Stomach (tissue), 4 donors: ENCODE measurements around the gene DENND5A.

Experiments used
- POLR2A ChIP-seq, 4 donors: fragments of 450-650 bp; IDR thresholded peaks; one replicate each; pipeline ENCODE4 v1.6.1; 2016; ENCODE audit warnings: antibody characterized with exemption in 4 of 4, control low read depth in 2 of 4, mild to moderate bottlenecking in 1 of 4, moderate library complexity in 1 of 4
- POLR2AphosphoS5 ChIP-seq, 3 donors: sonication (generic); formaldehyde crosslinking; IDR thresholded peaks; one replicate each; pipeline ENCODE4 v1.6.1; 2016; ENCODE audit warnings: antibody characterized with exemption in 3 of 3
- TF ChIP-seq, protein P1 (sequence below), 7 experiments: fragments of 450-650 bp in 4 of 7; fragments of 200-600 bp in 3 of 7; sonication (generic) in 3 of 7; IDR thresholded peaks; one replicate each; pipeline ENCODE4 v1.5.1; 2016 to 2019; ENCODE audit warnings: antibody characterized with exemption in 7 of 7, control low read depth in 2 of 7, mild to moderate bottlenecking in 1 of 7

GRCh38 chr11:9121469-9121796 lies 143.7 kb downstream of the DENND5A start:
- TF ChIP-seq, protein P1, sequence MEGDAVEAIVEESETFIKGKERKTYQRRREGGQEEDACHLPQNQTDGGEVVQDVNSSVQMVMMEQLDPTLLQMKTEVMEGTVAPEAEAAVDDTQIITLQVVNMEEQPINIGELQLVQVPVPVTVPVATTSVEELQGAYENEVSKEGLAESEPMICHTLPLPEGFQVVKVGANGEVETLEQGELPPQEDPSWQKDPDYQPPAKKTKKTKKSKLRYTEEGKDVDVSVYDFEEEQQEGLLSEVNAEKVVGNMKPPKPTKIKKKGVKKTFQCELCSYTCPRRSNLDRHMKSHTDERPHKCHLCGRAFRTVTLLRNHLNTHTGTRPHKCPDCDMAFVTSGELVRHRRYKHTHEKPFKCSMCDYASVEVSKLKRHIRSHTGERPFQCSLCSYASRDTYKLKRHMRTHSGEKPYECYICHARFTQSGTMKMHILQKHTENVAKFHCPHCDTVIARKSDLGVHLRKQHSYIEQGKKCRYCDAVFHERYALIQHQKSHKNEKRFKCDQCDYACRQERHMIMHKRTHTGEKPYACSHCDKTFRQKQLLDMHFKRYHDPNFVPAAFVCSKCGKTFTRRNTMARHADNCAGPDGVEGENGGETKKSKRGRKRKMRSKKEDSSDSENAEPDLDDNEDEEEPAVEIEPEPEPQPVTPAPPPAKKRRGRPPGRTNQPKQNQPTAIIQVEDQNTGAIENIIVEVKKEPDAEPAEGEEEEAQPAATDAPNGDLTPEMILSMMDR (IDR thresholded peaks at IDR 0.05), result no peak
- TF ChIP-seq POLR2A (IDR thresholded peaks at IDR 0.05), result no peak
- TF ChIP-seq POLR2AphosphoS5 (IDR thresholded peaks at IDR 0.05), result no peak
